NCI-H1048 (cell line): Measurements from ENCODE around the gene TMEM253.

Source experiments
- DNase-seq: peaks from one replicate; lab custom pipeline; 2025; lab: John Stamatoyannopoulos, UW

TMEM253 gene

DNA sequence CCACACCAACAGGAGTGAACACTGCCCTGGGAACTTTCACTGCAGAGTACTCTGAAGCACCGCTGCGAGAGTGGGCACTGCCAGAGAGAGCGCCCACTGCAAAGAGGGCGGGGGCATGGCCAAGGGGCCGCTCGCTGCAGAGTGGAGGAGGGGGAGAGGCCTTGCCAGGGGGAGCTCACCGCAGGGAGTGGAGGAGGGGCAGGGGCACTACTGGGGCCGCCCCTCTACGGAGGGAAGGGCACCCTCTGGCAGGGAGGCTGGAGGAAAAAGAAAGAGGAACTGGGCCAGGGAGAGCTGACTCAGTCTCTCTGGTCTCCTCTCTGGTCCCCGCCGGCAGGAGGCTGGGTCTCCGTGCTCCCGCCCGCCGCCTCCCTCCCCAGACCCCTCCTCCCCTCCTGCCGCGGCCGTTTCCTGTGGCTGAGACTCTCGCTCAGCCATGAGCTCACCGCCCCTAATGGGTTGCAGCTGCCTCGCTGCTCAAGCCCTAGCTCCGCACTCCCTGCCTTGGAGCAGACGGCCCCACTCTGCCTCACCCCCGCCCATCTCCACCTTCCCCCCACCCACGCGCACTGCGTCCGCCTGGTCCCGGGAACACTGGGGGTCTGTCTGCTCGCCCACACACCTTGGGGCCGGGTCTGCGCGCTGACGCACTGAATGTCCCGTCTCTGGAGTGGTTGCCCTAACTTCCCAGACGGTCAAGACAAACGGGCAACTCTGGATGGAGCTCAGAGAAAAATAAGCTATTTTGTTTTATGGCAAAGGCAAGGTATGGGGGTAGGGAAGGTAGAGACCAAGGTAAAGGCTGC, 29.4 kb upstream of the TMEM253 start:
- peak; percentile 16 for DNase-seq

DNA sequence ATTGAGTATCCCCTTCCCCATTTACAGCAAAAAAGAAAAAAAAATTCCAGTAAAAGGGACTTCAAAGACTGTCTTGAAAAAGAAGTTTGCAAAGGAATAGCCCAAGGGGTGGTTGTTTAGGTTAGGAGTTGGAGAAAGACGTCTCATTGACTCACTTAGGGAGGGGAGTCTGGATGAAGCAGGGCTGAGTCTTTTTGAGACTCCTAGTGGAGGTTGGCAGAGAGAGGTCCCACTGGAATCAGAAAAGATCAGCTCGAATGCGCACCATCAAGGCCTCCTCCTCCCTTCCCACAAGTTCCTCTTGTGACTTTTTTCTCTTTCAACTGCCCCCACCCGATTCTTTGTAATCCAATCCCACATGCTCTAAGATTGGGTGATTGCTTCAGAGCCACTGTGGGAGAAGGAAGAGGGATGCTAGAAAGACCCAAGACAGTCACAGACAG, 28.8 kb upstream of the TMEM253 start:
- DNase-seq: no peak

DNA sequence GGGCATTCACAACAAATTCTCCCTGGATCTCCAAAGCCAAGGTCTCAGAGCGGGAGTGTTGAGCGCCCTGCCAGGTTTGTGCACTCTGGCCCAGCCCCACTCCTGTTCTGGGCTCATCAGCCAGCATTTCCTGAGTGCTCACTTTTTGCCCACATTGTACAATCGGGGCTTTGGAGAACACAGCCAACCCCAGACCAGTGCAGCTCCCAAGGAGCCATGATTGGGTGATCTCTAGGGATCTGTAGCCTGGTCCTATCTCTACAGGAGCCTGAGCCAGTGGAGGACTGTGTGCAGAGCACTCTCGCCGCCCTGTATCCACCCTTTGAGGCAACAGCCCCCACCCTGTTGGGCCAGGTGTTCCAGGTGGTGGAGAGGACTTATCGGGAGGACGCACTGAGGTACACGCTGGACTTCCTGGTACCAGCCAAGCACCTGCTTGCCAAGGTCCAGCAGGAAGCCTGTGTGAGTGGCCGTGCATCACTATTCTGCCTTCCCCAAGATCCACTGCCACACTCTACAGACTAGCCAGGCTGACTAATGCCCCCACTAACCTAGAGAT, 28.0 kb upstream of the TMEM253 start:
- no peak for DNase-seq

DNA sequence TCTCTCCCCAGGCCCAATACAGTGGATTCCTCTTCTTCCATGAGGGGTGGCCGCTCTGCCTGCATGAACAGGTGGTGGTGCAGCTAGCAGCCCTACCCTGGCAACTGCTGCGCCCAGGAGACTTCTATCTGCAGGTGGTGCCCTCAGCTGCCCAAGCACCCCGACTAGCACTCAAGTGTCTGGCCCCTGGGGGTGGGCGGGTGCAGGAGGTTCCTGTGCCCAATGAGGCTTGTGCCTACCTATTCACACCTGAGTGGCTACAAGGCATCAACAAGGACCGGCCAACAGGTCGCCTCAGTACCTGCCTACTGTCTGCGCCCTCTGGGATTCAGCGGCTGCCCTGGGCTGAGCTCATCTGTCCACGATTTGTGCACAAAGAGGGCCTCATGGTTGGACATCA, 26.9 kb upstream of the TMEM253 start:
- no peak for DNase-seq

DNA sequence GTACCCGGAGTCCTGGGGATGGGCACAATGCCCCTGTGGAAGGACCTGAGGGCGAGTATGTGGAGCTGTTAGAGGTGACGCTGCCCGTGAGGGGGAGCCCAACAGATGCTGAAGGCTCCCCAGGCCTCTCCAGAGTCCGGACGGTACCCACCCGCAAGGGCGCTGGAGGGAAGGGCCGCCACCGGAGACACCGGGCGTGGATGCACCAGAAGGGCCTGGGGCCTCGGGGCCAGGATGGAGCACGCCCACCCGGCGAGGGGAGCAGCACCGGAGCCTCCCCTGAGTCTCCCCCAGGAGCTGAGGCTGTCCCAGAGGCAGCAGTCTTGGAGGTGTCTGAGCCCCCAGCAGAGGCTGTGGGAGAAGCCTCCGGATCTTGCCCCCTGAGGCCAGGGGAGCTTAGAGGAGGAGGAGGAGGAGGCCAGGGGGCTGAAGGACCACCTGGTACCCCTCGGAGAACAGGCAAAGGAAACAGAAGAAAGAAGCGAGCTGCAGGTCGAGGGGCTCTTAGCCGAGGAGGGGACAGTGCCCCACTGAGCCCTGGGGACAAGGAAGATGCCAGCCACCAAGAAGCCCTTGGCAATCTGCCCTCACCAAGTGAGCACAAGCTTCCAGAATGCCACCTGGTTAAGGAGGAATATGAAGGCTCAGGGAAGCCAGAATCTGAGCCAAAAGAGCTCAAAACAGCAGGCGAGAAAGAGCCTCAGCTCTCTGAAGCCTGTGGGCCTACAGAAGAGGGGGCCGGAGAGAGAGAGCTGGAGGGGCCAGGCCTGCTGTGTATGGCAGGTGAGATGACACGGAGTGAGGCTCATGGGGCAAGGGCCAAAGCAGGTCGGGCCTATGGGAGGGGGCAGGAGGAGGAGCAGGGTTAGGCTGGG, 26.2 kb upstream of the TMEM253 start:
- DNase-seq: no peak

DNA sequence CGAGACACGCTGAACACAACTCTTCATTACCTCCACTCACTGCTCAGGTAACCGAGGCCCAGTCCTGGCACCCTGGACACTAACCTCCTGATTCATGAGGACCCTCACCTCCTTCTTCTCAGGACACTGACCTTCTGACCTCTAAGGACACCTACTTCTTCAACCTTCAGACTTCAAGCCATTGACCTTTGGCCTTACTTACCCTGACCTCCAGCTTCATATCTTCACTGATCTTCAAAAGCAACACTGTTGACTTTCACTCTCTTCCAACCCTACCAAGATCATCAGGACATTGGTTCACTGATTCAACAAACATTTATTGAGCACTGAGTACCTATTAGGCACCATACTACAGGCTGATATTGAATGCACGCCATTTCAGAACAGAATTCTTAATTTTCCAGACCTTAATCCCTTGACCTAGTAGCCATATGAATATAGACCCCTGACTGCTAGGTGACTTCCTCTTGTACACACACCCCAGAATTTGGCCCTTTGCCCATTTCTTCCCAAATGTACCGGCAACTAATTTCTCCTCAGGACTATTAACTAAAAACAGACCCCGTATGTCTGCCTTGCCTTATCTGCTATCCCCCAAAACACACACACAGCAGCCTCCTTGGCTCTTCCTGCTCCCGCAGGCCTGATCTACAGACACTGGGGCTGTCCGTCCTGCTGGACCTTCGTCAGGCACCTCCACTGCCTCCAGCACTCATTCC, 25.0 kb upstream of the TMEM253 start:
- no peak for DNase-seq

DNA sequence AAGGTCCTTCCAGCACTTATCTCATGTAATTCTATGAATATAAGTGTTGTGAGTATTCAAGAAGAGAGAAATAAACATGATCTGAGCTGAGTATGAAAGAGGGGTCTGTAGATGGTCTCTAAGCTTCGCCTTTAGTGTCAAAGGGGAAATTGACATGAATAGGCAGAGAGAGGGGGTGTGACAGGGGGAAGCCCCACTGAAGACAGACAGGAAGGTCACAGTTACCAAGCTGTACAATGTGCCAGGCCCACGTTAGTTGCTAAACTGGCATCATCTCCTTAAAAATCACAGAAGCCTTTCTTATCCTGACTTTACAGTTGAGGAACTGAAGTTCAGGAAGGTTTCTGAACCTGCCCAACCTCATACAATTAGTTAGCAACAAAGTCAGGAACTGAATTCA, 23.2 kb upstream of the TMEM253 start:
- no peak for DNase-seq

DNA sequence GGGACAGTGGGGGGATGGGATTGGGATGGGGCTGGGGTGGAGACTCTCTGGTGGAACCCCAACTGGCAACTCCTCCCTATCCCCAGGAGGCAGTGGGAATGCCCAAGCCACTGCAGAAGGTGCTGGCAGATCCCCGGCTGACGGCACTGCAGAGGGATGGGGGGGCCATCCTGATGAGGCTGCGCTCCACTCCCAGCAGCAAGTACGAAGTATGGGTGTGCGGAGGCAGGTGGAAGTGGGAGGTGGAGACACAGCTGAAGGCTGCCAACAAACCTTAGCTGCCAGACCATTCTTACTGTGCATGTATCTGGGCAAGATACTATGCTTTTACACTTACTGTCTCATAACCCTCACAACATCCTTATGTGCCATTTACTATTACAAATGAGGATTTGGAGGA, 22.6 kb upstream of the TMEM253 start:
- DNase-seq: no peak

DNA sequence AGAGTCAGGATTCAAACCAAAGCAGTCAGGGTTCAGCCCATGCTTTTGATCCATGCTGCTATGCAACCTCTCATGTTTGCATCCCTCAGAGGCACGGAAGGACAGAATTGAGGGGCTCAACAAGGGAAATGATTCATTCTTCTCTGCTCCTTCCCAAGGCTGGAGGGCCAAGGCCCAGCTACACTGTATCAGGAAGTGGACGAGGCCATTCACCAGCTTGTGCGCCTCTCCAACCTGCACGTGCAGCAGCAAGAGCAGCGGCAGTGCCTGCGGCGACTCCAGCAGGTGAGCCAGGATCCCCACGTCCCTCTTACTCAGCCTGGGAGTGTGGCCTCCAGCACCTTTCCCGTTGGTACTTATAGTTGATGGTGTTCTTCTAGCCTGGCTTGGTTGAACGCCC, 22.1 kb upstream of the TMEM253 start:
- no peak for DNase-seq

DNA sequence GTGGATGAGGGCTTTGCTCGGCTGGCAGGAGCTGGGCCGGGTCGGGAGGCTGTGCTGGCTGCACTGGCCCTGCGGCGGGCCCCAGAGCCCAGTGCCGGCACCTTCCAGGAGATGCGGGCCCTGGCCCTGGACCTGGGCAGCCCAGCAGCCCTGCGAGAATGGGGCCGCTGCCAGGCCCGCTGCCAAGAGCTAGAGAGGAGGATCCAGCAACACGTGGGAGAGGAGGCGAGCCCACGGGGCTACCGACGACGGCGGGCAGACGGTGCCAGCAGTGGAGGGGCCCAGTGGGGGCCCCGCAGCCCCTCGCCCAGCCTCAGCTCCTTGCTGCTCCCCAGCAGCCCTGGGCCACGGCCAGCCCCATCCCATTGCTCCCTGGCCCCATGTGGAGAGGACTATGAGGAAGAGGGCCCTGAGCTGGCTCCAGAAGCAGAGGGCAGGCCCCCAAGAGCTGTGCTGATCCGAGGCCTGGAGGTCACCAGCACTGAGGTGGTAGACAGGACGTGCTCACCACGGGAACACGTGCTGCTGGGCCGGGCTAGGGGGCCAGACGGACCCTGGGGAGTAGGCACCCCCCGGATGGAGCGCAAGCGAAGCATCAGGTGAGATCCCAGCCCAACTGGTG, 19.2 kb upstream of the TMEM253 start:
- DNase-seq: no peak

DNA sequence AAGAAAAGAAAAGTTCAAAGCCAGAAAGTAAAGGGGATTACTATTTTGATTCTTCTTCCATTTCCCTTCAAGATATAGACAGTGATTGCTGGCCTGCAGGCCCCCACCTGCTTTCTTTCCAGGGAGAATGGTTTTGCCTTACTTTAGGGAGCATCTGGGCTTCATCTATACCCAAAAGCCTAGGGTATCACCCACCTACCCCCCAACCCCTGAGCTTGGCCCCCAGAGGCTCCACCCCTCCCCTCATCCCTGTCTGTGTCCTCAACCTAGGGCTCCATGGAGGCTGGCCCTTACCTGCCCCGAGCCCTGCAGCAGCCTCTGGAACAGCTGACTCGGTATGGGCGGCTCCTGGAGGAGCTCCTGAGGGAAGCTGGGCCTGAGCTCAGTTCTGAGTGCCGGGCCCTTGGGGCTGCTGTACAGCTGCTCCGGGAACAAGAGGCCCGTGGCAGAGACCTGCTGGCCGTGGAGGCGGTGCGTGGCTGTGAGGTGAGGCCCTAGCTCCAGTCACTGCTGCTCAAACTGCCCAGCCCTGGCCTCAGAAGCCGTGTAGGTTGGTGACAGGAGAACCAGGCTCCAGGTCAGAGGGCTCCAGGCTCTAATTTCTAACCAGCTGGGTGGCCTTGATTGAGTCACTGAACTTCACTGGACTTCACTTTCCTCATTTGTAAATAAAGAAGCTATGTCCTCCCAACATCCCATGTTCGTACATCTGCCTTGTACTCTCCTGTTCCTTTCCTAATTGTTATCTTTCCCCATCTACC, 17.1 kb upstream of the TMEM253 start:
- DNase-seq: no peak

DNA sequence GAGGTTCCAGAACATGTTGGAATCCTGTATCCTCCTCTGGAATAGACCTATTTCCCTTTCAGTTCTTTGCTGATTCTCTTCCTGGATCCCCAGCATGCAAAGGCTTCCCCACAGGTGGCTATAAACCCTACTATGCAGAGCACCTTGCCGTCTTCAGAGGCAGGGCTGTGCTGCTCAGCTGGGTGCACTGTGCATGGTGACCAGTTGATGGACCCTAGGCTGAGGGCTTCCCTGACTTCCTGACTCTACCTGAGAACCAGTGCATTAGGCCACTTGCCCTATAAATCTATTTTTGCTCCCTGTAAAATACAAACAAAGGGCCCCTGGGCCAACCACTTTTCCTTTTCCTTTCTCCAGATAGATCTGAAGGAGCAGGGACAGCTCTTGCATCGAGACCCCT, 16.5 kb upstream of the TMEM253 start:
- DNase-seq: no peak

DNA sequence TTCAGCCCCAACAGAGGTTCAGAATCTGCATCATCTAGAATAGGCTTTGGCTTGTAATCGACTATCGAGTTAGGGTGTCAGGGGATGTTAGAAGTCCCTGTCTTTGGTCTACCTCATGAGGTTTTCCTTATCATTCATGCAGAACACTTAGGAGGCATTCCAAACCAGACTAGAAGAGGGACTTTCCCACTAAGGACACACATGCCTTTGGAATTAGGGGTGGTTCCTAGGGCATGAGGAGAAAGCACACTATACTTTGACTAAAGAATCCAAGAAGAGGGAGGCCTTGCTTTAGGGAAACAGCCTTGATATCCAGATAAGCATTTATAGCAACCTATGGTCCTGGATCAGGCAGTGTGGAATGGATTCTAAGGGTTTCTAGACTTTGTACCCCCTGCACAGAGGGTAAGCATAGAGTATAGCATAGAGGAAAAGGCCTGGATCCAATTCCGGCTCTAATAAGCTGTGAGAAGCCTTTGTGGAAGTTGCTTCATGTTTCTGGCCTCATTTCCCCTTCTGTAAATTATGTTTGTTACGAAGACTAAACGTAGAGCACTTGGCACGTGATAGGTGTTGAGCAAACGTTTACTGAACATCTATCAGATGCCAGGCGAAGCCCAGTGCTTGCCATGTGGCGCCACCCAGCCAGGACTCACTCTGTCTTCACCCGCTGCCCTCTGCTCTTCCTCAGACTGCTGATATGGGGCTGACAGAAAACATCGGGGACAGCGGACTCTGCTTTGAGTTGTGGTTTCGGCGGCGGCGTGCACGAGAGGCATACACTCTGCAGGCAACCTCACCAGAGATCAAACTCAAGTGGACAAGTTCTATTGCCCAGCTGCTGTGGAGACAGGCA, 15.6 kb upstream of the TMEM253 start:
- no peak for DNase-seq

DNA sequence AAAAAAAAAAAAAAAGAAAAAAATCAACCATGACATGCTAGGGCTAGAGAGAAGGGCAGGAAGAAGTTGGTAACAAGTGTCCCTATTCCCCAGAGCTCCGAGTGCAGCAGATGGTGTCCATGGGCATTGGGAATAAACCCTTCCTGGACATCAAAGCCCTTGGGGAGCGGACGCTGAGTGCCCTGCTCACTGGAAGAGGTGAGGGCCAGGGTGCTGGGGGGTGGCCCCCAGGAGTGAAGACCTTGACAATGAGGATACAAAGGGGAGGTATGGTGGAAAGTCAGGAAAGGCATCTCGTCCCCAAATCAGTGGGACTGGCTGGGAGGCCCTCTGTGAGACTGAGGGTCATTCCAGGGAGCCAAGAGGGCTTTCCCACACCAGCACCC, 14.0 kb upstream of the TMEM253 start:
- DNase-seq: no peak

DNA sequence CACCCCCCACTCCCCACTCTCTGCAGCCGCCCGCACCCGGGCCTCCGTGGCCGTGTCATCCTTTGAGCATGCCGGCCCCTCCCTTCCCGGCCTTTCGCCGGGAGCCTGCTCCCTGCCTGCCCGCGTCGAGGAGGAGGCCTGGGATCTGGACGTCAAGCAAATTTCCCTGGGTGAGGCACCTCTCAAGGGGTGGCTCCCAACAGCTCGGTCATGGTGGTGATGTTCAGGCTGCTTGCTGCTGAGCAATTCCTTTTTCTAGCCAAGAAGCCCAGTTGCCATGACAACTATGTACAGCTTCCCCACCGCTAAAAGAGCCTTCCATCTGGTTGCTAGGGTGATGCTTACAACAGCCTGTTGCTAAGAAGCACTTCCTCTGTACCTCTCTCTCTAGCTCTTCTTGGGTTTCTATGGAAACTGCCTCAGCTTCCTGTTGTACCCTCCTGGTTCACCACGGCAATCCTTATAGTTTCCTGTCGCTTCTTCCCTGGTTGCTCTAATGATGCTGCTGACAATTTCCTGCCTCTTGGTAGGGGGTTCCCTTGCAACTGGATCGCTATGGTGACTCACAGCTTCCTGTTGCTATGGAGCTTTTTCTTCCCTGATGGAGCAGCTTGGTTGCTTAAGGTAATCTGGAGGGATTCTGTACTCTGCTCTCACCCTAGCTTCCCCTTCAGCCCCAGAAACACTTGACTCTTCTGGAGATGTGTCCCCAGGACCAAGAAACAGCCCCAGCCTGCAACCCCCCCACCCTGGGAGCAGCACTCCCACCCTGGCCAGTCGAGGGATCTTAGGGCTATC, 13.4 kb upstream of the TMEM253 start:
- no peak for DNase-seq

DNA sequence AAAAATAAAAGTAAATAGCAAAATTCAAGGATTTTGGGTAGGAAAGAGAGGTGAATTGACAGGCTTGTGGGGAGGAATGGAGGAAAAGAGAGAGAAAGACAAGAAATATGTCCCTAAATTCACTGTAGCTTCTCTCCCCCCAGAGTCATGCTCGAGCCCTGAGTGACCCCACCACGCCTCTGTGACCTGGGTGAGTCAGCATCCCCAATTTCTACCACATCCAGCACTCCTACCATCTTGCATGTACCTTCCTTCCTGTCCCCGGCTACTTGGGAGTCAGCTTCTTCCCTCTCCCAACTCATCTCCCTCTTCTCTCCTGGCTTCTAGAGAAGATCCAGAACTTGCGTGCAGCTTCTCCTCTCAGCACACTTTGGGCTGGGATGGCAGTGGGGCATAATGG, 12.2 kb upstream of the TMEM253 start:
- no peak for DNase-seq

DNA sequence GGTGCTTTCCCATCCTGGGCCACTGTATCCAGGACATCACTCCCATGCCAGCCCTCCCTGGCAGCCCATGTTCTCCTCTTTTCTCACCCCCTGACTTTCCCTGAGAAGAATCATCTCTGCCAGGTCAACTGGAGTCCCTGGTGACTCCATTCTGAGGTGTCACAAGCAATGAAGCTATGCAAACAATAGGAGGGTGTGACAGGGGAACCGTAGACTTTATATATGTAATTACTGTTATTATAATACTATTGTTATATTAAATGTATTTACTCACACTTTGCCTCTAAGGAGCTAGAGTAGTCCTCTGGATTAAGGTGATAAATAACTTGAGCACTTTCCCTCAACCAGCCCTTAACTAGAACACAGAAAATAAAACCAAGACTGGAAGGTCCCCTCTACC, 11.6 kb upstream of the TMEM253 start:
- no peak for DNase-seq

DNA sequence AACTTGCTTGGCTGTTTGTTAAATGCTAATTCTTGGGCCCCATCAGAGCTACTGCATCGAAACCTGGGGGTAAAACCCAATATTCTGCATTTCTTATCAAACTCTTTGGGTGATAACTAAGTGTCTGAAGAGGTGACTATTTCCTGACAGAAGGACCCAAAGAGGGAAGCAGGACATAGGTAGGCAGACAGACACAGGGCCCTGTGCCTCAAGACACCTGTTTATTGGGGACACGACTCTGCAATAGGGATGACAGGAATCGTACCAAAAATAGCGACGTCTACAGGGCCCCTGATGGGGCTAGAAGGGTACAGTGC, 11.0 kb upstream of the TMEM253 start:
- DNase-seq: no peak

DNA sequence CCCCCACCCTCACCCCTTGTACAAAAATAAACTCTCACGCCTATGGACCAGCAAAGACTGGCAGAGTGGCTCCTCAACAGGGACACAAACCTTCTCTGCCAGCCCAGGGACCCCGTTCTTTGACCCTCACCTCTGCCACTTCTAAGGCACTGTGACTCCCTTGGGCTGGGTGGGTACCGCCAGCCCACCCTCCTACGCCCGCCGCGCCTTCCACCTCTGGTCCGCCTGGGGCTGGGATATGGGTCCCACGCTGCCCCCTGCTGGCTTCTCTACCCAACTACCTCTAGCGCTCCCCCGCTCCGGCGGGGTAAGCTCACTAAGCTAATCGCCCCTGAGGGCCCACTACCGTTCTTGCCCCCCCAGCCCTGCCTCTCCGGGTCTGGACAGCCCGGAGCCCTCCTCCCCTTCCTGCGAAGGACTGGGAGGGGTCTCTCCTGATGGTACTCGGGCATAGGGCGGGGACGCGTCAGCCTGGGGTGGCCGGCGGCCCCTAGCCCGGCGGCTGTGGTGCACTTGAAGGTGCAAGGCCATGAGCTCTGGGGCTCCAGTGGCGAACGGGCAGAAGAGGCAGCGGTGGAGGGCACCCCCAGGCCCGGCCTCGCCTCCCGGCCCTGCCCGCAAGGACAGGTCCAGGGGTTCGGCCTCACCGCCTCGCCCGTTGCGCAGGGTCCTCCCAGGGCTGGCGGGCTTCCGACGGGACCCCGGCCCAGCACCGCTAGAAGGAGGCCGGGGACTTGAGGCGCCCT, 10.5 kb upstream of the TMEM253 start:
- no peak for DNase-seq
